Regular cardiac myocyte (primary cell): ENCODE measurements around the gene MYH6. TPM values are rescaled to one million over a fixed set of nuclear protein-coding genes. Genes with fewer than 3 reads are reported as not detected.

Source experiments
- total RNA-seq: library from RNA; depleted of rRNA; stranded (reverse); fragments of >200 nt; gene quantifications from 2 replicates; pipeline ENCODE4 v1.2.3, GENCODE V29; 2014

The MYH6 gene
- not detected in 2 replicates for total RNA-seq

GRCh38 chr14:23407516-23408306, at the start of gene MYH6:
MYH6 (minus strand) TSS chr14:23408273; CDS start chr14:23407223, 1,050 bp downstream.

GRCh38 chr14:23435543-23436326, 27.7 kb upstream of the MYH6 start, which contains the start of gene MYH7:
MYH7 (minus strand) TSS chr14:23435660; CDS start chr14:23433732, 1,928 bp downstream.

GRCh38 chr14:23376482-23377197, 31.4 kb downstream of the MYH6 start, which contains the start of gene CMTM5:
CMTM5 (plus strand) TSS chr14:23377046; CDS start chr14:23377252, 206 bp downstream.

GRCh38 chr14:23372509-23372908, 35.6 kb downstream of the MYH6 start, which contains the start of gene IL25:
IL25 (plus strand) TSS chr14:23372809.

GRCh38 chr14:23365036-23365731, 42.9 kb downstream of the MYH6 start, which contains the start of gene EFS:
EFS (minus strand) TSS chr14:23365172; CDS start chr14:23365025, 147 bp downstream.

GRCh38 chr14:23352506-23353432, 55.3 kb downstream of the MYH6 start, which contains the start of gene SLC22A17:
SLC22A17 (minus strand) TSS chr14:23352887.

Other genes with a start within 250 kb of the MYH6 start
- gene SLC7A8, start 224.6 kb downstream of the MYH6 start, total RNA-seq: under 0.01 and 1.4 TPM in 2 replicates
- not detected in 2 replicates for gene RNF212B, start 170.3 kb downstream of the MYH6 start, total RNA-seq
- gene HOMEZ, start 122.1 kb downstream of the MYH6 start, total RNA-seq: 2.5 and 4.2 TPM in 2 replicates
- 1.9 and 5.6 TPM in 2 replicates for gene PPP1R3E, start 105.4 kb downstream of the MYH6 start, total RNA-seq
- gene BCL2L2, start 101.4 kb downstream of the MYH6 start, total RNA-seq: 18.3 and 18.4 TPM in 2 replicates
- gene PABPN1, start 86.8 kb downstream of the MYH6 start, total RNA-seq: 61.7 and 123 TPM in 2 replicates
- gene SLC22A17, start 55.4 kb downstream of the MYH6 start, total RNA-seq: 11.5 and 40.9 TPM in 2 replicates
- 4.2 and 4.6 TPM in 2 replicates for gene EFS, start 43.1 kb downstream of the MYH6 start, total RNA-seq
- not detected in 2 replicates for gene IL25, start 35.5 kb downstream of the MYH6 start, total RNA-seq
- 0.28 and 0.58 TPM in 2 replicates for gene CMTM5, start 31.2 kb downstream of the MYH6 start, total RNA-seq
- not detected in 2 replicates for gene MYH7, start 27.4 kb upstream of the MYH6 start, total RNA-seq
- gene NGDN, start 61.4 kb upstream of the MYH6 start, total RNA-seq: 49.9 and 51.4 TPM in 2 replicates
- gene ZFHX2, start 143.5 kb upstream of the MYH6 start, total RNA-seq: under 0.01 and 0.56 TPM in 2 replicates
- 11.3 and 23.4 TPM in 2 replicates for gene THTPA, start 148.0 kb upstream of the MYH6 start, total RNA-seq
- gene AP1G2, start 159.5 kb upstream of the MYH6 start, total RNA-seq: 7.9 and 13.2 TPM in 2 replicates
- gene JPH4, start 170.5 kb upstream of the MYH6 start, total RNA-seq: not detected in 2 replicates
- under 0.01 and 0.19 TPM in 2 replicates for gene DHRS2, start 228.1 kb upstream of the MYH6 start, total RNA-seq